HCT116 (cell line): ENCODE measurements around the gene B3GALT5. TPM values are rescaled to one million over a fixed set of nuclear protein-coding genes. Genes with fewer than 3 reads are reported as not detected.

Source experiments
- ATAC-seq: fragments of 200-7000 bp; cut with Tn5 transposase; 2 replicates; pipeline ENCODE4 v1.9.1; 2020; ENCODE audit warnings: mild to moderate bottlenecking, moderate library complexity
- BruUV-seq: library from RNA; stranded (reverse); fragments of 400-500 nt; replicated peaks from 2 replicates; lab custom pipeline; 2021; lab: Mats Ljungman, UMichigan
- CTCF ChIA-PET: fragments of 300-600 bp; sonication (Branson Sonifier 250); formaldehyde crosslinking; loops from one replicate; lab custom pipeline; 2021; ENCODE audit warnings: antibody characterized with exemption; lab: Charles Lee
- POLR2A ChIA-PET: fragments of 300-600, 350-600 bp; sonication (Branson Sonifier 250); formaldehyde crosslinking; loops from one replicate; lab custom pipeline; 2021; ENCODE audit warnings: antibody characterized with exemption; lab: Charles Lee
- RAD21 ChIA-PET, 2 experiments: fragments of 300-600 bp; sonication (Branson Sonifier 250); formaldehyde crosslinking; loops; one replicate each; lab custom pipeline; 2023; ENCODE audit warnings: low total read pairs in 2 of 2; ENCODE audit not compliant: uncharacterized antibody in 2 of 2, unreplicated experiment in 2 of 2, low non-redundant PET in 1 of 2; lab: Charles Lee
- DNase-seq: peaks from one replicate; pipeline ENCODE4 v3.0.0-alpha.2; 2010; ENCODE audit warnings: low read depth, low spot score
- H2AFZ ChIP-seq: fragments of 200-600 bp; shearing (Covaris generic), sonication (generic); 2 replicates; pipeline ENCODE4 v1.6.1; 2017; ENCODE audit warnings: low read depth, mixed run types, mixed read lengths, antibody characterized with exemption, low read length; ENCODE audit not compliant: poor library complexity, severe bottlenecking
- H3K27ac ChIP-seq: 2 replicates; pipeline ENCODE4 v1.5.1; 2012; ENCODE audit warnings: low read depth, low read length
- H3K27me3 ChIP-seq: fragments of 200-600 bp; sonication (generic); 2 replicates; pipeline ENCODE4 v1.6.1; 2016; ENCODE audit warnings: mixed run types, low read length, mixed read lengths; ENCODE audit not compliant: insufficient read depth
- H3K36me3 ChIP-seq, 2 experiments: fragments of 200-500 bp in 1 of 2; fragments of 200-600 bp in 1 of 2; sonication (Bioruptor generic) in 1 of 2; sonication (generic) in 1 of 2; 2 replicates each; pipeline versions ENCODE4 v1.5.1 to v1.6.1; 2014 to 2016; ENCODE audit warnings: low read length in 2 of 2, inconsistent platforms in 1 of 2, mixed read lengths in 1 of 2, mixed run types in 1 of 2; ENCODE audit not compliant: insufficient read depth in 2 of 2, control insufficient read depth in 1 of 2
- H3K4me1 ChIP-seq, 2 experiments: fragments of 200-600 bp in 1 of 2; sonication (generic) in 1 of 2; 2 replicates each; pipeline versions ENCODE4 v1.5.1 to v1.6.1; 2012 to 2017; ENCODE audit warnings: low read length in 2 of 2, inconsistent platforms in 1 of 2, mild to moderate bottlenecking in 1 of 2, mixed read lengths in 1 of 2, mixed run types in 1 of 2, moderate library complexity in 1 of 2; ENCODE audit not compliant: insufficient read depth in 2 of 2, control insufficient read depth in 1 of 2
- H3K4me2 ChIP-seq: fragments of 200-600 bp; sonication (generic); 2 replicates; pipeline ENCODE4 v1.6.1; 2017; ENCODE audit warnings: mixed run types, low read length, mixed read lengths
- H3K4me3 ChIP-seq, 2 experiments: fragments of 200-600 bp in 1 of 2; sonication (generic) in 1 of 2; replicated peaks in 1 of 2; 2 replicates each; pipeline ENCODE4 v1.5.1; 2011 to 2016; ENCODE audit warnings: low read length in 2 of 2, control low read depth in 1 of 2, low read depth in 1 of 2, mild to moderate bottlenecking in 1 of 2, mixed read lengths in 1 of 2, mixed run types in 1 of 2
- H3K79me2 ChIP-seq: fragments of 200-600 bp; sonication (generic); 2 replicates; pipeline ENCODE4 v1.6.1; 2017; ENCODE audit warnings: mild to moderate bottlenecking, mixed run types, low read length, moderate library complexity, mixed read lengths; ENCODE audit not compliant: insufficient read depth
- H3K9ac ChIP-seq: fragments of 200-600 bp; sonication (generic); 2 replicates; pipeline ENCODE4 v1.6.1; 2016; ENCODE audit warnings: low read length, mixed read lengths
- H3K9me2 ChIP-seq: fragments of 200-600 bp; sonication (generic), shearing (Covaris generic); 2 replicates; pipeline ENCODE4 v1.6.1; 2017; ENCODE audit warnings: mixed run types, mild to moderate bottlenecking, moderate library complexity; ENCODE audit not compliant: insufficient read depth
- H3K9me3 ChIP-seq, 2 experiments: fragments of 200-500 bp in 1 of 2; fragments of 200-600 bp in 1 of 2; sonication (Bioruptor generic) in 1 of 2; sonication (generic) in 1 of 2; 2 replicates each; pipeline ENCODE4 v1.6.1; 2014 to 2017; ENCODE audit warnings: low read length in 2 of 2, mixed read lengths in 2 of 2, inconsistent platforms in 1 of 2, low read depth in 1 of 2, mild to moderate bottlenecking in 1 of 2, mixed run types in 1 of 2, moderate library complexity in 1 of 2; ENCODE audit not compliant: control insufficient read depth in 1 of 2, insufficient read depth in 1 of 2
- H4K20me1 ChIP-seq: fragments of 200-600 bp; sonication (generic), shearing (Covaris generic); 2 replicates; pipeline ENCODE4 v1.6.1; 2017; ENCODE audit warnings: mixed run types, mild to moderate bottlenecking, moderate library complexity; ENCODE audit not compliant: insufficient read depth
- ATF3 ChIP-seq: IDR thresholded peaks from 2 replicates; pipeline ENCODE4 v1.6.1; 2012
- CBX3 ChIP-seq: IDR thresholded peaks from 2 replicates; pipeline ENCODE4 v1.6.1; 2012; ENCODE audit warnings: low read depth
- CEBPB ChIP-seq: IDR thresholded peaks from 2 replicates; pipeline ENCODE4 v1.6.1; 2012; ENCODE audit warnings: low read depth
- CTCF ChIP-seq, 3 experiments: fragments of 200-600 bp in 1 of 3; sonication (generic) in 1 of 3; IDR thresholded peaks in 2 of 3; conservative IDR thresholded peaks in 1 of 3; 2 replicates each; pipeline ENCODE4 v1.5.1; 2012 to 2017; ENCODE audit warnings: low read depth in 2 of 3, low read length in 2 of 3, antibody characterized with exemption in 1 of 3, borderline replicate concordance in 1 of 3, control low read depth in 1 of 3, mild to moderate bottlenecking in 1 of 3, mixed read lengths in 1 of 3, mixed run types in 1 of 3, moderate library complexity in 1 of 3; ENCODE audit not compliant: insufficient read depth in 1 of 3
- EGR1 ChIP-seq: IDR thresholded peaks from 2 replicates; pipeline ENCODE4 v1.6.1; 2012; ENCODE audit warnings: low read depth
- ELF1 ChIP-seq: IDR thresholded peaks from 2 replicates; pipeline ENCODE4 v1.6.1; 2012; ENCODE audit warnings: low read depth, borderline replicate concordance
- EZH2 ChIP-seq: fragments of 200-600 bp; sonication (generic); IDR thresholded peaks from 2 replicates; pipeline ENCODE4 v1.6.1; 2017; ENCODE audit warnings: antibody characterized with exemption, mixed run types
- EZH2phosphoT487 ChIP-seq: fragments of 200-600 bp; IDR thresholded peaks from 2 replicates; pipeline ENCODE4 v1.6.1; 2018; ENCODE audit warnings: antibody characterized with exemption, borderline replicate concordance
- FOSL1 ChIP-seq: IDR thresholded peaks from 2 replicates; pipeline ENCODE4 v1.6.1; 2012; ENCODE audit warnings: low read depth
- JUND ChIP-seq: IDR thresholded peaks from 2 replicates; pipeline ENCODE4 v1.6.1; 2012
- MAX ChIP-seq: IDR thresholded peaks from 2 replicates; pipeline ENCODE4 v1.6.1; 2012
- POLR2A ChIP-seq: IDR thresholded peaks from 2 replicates; pipeline ENCODE4 v1.7.0; 2011; ENCODE audit warnings: borderline replicate concordance; ENCODE audit not compliant: insufficient read depth, insufficient read length; ENCODE audit errors: extremely low read depth
- RAD21 ChIP-seq: IDR thresholded peaks from 2 replicates; pipeline ENCODE4 v1.6.1; 2012; ENCODE audit warnings: low read depth, mild to moderate bottlenecking
- SIN3A ChIP-seq: IDR thresholded peaks from 2 replicates; pipeline ENCODE4 v1.6.1; 2012; ENCODE audit warnings: low read depth
- SP1 ChIP-seq: IDR thresholded peaks from 2 replicates; pipeline ENCODE4 v1.6.1; 2012; ENCODE audit warnings: low read depth
- intact Hi-C: fragments of 100-400 bp; cut with micrococcal nuclease; formaldehyde crosslinking; loops from 2 replicates; pipeline ENCODE4 v1.10.0; 2022
- total RNA-seq: library from RNA; stranded (reverse); gene quantifications from one replicate; pipeline ENCODE4 v1.2.1, GENCODE V29; 2021; ENCODE audit not compliant: unreplicated experiment
- TF ChIP-seq, protein P1 (sequence below): IDR thresholded peaks from 2 replicates; pipeline ENCODE4 v1.6.1; 2011; ENCODE audit warnings: mild to moderate bottlenecking, low read length, moderate library complexity; ENCODE audit not compliant: insufficient replicate concordance; ENCODE audit errors: extremely low read depth

The B3GALT5 gene
- total RNA-seq, 1 experiment from 2014 or later = 1.2 TPM

GRCh38 chr21:39641827-39642450 is 29.2 kb downstream of the B3GALT5 start:
- no peaks in the 10 kb centered on the region for H4K20me1 ChIP-seq
- DNase-seq = no peak
- no peaks in the 10 kb centered on the region for H3K9me2 ChIP-seq
- peaks cover 2 to 22% of the 10 kb centered on the region in 2 experiments; a peak in 3 of 4 replicates for H3K4me1 ChIP-seq
- TF ChIP-seq EGR1 = no peak
- TF ChIP-seq FOSL1 = no peak
- TF ChIP-seq, protein P1, sequence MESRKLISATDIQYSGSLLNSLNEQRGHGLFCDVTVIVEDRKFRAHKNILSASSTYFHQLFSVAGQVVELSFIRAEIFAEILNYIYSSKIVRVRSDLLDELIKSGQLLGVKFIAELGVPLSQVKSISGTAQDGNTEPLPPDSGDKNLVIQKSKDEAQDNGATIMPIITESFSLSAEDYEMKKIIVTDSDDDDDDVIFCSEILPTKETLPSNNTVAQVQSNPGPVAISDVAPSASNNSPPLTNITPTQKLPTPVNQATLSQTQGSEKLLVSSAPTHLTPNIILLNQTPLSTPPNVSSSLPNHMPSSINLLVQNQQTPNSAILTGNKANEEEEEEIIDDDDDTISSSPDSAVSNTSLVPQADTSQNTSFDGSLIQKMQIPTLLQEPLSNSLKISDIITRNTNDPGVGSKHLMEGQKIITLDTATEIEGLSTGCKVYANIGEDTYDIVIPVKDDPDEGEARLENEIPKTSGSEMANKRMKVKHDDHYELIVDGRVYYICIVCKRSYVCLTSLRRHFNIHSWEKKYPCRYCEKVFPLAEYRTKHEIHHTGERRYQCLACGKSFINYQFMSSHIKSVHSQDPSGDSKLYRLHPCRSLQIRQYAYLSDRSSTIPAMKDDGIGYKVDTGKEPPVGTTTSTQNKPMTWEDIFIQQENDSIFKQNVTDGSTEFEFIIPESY = no peak
- TF ChIP-seq, all 23 proteins: peak for 0
- ChIA-PET POLR2A (no interaction called here), RAD21 (no interaction called here), CTCF (no interaction called here)
- no peaks in the 10 kb centered on the region for H3K79me2 ChIP-seq
- no peak overlapping the region for H3K4me3 ChIP-seq
- no peak for ATAC-seq
- BruUV-seq = no TSS peak
- no peak overlapping the region for H3K4me2 ChIP-seq
- no peak overlapping the region for H3K27ac ChIP-seq
- no peaks in the 10 kb centered on the region for H3K9me3 ChIP-seq
- no peaks in the 10 kb centered on the region for H3K27me3 ChIP-seq
- no peak overlapping the region for H3K9ac ChIP-seq
- intact Hi-C loops = no loop called here
- H3K36me3 ChIP-seq = no peaks in the 10 kb centered on the region
- no peak overlapping the region for H2AFZ ChIP-seq

- Histone ChIP-seq H3K27ac (no peak overlapping the region), H2AFZ (no peak overlapping the region), H3K4me3 (no peak overlapping the region), H3K9me3 (no peaks in the 10 kb centered on the region), H3K9ac (no peak overlapping the region), H3K79me2 (no peaks in the 10 kb centered on the region), H3K4me2 (no peak overlapping the region), H4K20me1 (no peaks in the 10 kb centered on the region), H3K9me2 (no peaks in the 10 kb centered on the region), H3K27me3 (no peaks in the 10 kb centered on the region), H3K36me3 (no peaks in the 10 kb centered on the region), H3K4me1 (peaks cover 0 to 8% of the 10 kb centered on the region in 2 experiments; a peak in 2 of 4 replicates)
- ChIA-PET POLR2A (no interaction called here), RAD21 (no interaction called here), CTCF (no interaction called here)
- BruUV-seq = no TSS peak
- intact Hi-C loops = no loop called here
- DNase-seq (no peak), ATAC-seq (no peak)
- TF ChIP-seq SIN3A (no peak), CTCF (IDR thresholded peaks at IDR 0.05 in 2 of 3, conservative IDR thresholded peaks at IDR 0.05 in 1 of 3; ENCODE audit: borderline replicate concordance in 1 of 3, insufficient read depth in 1 of 3, low read depth in 2 of 3, low read length in 2 of 3) (no peak), JUND (no peak), EZH2 (no peak), EZH2phosphoT487 (no peak), ELF1 (no peak), POLR2A (no peak), MAX (no peak), CEBPB (no peak), SP1 (no peak), RAD21 (no peak), FOSL1 (no peak), ATF3 (no peak), CBX3 (no peak)
Observed at GRCh38 chr21:39644062-39644560, 31.4 kb downstream of the B3GALT5 start.
